ENCODE data around the gene STK33.
A peak's percentile ranks its signal among the peaks of the same experiment; 100 is the strongest.

Gene STK33

DNA sequence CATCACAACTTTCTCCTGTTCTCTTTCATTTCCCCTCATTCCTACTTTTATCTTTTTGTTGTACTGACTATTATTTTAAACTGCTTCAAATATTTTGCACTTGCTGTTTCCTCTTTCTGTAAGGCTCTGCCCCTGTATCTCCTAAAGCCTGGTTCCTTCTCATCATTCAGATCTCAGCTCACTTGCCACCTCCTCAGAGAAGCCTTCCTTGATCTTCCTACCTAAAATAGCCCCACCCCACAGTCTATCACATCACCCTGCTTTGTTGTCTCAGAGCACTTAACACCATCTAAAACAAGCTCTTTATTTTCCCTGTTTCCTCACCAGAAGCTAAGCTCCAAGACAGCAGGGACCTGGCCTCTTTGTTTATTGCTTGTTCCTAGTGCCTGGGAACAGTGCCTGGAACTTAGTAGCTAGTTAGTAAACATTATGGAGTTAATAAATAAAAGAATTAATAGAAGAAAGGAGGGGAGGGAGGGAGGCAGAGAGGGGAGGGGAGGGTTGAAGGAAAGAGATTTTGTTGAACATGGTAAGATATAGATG, 2.5 kb upstream of the STK33 start:
- TF ChIP-seq, protein P1, sequence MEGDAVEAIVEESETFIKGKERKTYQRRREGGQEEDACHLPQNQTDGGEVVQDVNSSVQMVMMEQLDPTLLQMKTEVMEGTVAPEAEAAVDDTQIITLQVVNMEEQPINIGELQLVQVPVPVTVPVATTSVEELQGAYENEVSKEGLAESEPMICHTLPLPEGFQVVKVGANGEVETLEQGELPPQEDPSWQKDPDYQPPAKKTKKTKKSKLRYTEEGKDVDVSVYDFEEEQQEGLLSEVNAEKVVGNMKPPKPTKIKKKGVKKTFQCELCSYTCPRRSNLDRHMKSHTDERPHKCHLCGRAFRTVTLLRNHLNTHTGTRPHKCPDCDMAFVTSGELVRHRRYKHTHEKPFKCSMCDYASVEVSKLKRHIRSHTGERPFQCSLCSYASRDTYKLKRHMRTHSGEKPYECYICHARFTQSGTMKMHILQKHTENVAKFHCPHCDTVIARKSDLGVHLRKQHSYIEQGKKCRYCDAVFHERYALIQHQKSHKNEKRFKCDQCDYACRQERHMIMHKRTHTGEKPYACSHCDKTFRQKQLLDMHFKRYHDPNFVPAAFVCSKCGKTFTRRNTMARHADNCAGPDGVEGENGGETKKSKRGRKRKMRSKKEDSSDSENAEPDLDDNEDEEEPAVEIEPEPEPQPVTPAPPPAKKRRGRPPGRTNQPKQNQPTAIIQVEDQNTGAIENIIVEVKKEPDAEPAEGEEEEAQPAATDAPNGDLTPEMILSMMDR (IDR thresholded peaks at IDR 0.05; ENCODE audit: low read depth, low read length), result no peak
- DNase-seq (ENCODE audit: low read depth, low spot score), result no peak
- in situ Hi-C loops (cut with HindIII; ENCODE audit: low sequenced_read_pairs), result no loop called here
- H3K4me3 ChIP-seq (ENCODE audit: low read depth, low read length), result no peak overlapping the region

DNA sequence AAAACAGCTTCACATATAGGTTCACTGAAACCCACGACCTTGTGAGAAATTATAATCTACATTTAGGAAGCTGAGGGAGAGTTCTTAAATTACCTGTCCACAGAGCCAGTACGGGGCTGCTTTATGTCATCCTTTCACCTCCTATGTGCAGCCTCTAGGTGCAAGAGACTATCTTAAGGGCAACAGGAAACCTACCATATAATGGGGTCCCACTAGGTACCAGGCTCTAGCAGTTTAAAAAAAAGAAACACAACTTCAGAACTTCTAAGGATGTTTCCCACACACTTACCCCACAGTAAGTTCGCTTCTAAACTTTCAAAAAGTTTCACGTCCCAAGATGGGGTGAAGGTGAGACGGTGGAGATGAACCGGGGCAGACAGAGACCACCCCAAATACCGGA, 573 bp downstream of the STK33 start:
- DNase-seq (ENCODE audit: low read depth, low spot score), result no peak
- TF ChIP-seq, protein P1 (IDR thresholded peaks at IDR 0.05; ENCODE audit: low read depth, low read length), result no peak
- in situ Hi-C loops (cut with HindIII; ENCODE audit: low sequenced_read_pairs), result no loop called here
- H3K4me3 ChIP-seq (ENCODE audit: low read depth, low read length), result peak overlapping the region; percentile 58

DNA sequence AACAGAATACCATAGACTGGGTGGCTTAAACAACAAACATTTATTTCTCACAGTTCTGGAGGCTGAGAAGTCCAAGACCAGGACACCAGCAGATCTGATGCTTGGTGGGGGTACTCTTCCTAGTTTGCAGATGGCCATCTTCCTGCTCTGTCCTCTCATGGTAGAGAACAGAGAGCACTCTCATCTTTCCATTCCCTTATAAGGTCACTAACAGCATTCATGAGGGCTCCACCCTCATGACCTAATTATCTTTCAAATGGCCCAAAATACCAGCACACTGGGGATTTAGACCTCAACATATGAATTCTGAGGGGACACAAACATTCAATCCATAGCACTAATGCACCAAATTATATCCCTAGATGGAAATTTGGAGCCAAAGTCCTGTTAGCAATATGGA, 6.1 kb downstream of the STK33 start:
- TF ChIP-seq, protein P1 (IDR thresholded peaks at IDR 0.05; ENCODE audit: low read depth, low read length), result no peak
- H3K4me3 ChIP-seq (ENCODE audit: low read depth, low read length), result no peak overlapping the region
- no peak for DNase-seq (ENCODE audit: low read depth, low spot score)
- in situ Hi-C loops (cut with HindIII; ENCODE audit: low sequenced_read_pairs), result no loop called here

DNA sequence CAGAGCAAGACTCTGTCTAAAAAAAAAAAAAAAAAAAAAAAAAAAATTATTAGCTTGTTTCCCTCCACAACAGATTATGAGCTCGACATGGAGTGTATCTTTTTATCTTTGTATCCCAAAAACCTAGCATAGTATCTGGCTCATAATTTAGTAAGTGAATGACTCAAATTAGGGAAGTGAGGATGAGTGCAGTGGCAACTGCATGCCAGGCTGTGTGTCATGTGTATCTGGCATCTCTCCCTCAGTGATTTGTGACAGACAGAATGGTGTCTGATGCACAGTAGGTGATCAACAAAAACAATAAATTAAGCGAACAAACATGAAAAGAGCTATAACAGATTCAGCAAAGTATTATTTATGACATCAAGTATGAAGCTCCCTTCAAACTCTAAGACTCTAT, 7.2 kb downstream of the STK33 start:
- no peak overlapping the region for H3K4me3 ChIP-seq (ENCODE audit: low read depth, low read length)
- TF ChIP-seq, protein P1 (IDR thresholded peaks at IDR 0.05; ENCODE audit: low read depth, low read length), result no peak
- in situ Hi-C loops (cut with HindIII; ENCODE audit: low sequenced_read_pairs), result no loop called here
- DNase-seq (ENCODE audit: low read depth, low spot score), result no peak

DNA sequence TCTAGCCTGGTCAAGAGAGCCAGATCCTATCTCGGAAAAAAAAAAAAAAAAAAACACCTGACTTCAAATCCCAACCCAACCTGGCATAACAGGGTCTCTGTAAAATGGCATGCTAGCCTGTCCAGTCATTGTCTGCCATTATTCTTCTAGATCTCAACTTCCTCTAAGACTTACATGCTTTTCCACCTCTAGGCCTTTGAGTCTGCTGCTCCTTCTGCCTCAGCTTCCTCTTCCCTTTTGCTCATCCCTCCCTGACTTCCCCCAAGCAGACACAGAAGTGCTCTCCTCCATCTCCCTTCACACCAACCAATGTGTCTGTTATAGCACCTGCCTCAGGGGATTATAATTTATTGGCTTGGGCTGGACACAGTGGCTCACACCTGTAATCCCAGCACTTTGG, 7.8 kb downstream of the STK33 start:
- H3K4me3 ChIP-seq (ENCODE audit: low read depth, low read length), result no peak overlapping the region
- in situ Hi-C loops (cut with HindIII; ENCODE audit: low sequenced_read_pairs), result no loop called here
- DNase-seq (ENCODE audit: low read depth, low spot score), result no peak
- TF ChIP-seq, protein P1 (IDR thresholded peaks at IDR 0.05; ENCODE audit: low read depth, low read length), result no peak

DNA sequence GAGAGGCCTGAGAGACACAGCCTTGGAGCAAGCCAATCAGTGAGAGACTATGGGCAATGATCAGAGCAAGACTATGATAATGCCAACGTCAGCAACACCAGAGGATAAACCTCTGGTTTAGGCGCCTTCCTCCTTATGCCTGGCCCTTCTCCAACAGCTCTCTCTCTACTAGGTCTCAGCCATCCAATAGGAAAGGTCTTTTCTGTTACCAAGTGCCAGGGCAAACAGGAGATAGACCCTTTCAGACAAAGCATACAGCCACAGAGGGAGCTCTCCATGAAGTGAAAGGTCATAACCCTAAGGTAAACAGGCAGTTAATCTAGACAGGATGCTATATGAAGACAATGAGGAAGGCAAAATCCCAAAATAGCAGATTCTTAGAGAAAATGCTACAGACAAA, 9.5 kb downstream of the STK33 start:
- in situ Hi-C loops (cut with HindIII; ENCODE audit: low sequenced_read_pairs), result no loop called here
- no peak overlapping the region for H3K4me3 ChIP-seq (ENCODE audit: low read depth, low read length)
- TF ChIP-seq, protein P1 (IDR thresholded peaks at IDR 0.05; ENCODE audit: low read depth, low read length), result no peak
- no peak for DNase-seq (ENCODE audit: low read depth, low spot score)

DNA sequence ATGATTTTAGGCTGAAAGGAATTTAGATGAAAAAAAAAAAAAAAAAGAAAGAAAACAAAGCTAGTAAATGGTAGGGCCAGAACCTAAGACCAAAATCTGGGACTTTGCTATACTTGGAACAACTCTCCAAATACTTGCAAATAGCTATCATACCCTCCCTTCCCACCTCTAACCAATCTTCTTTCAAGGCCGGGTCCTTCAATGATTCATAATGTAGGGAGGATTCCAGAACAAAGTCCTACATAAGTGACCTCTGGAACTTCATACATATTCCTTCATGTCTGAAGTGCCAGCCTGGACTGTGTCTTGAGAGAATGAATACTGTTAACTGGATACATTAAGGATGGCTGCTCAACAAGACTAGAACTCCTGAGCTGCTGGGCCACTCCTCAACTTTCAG, 9.9 kb downstream of the STK33 start:
- H3K4me3 ChIP-seq (ENCODE audit: low read depth, low read length), result no peak overlapping the region
- TF ChIP-seq, protein P1 (IDR thresholded peaks at IDR 0.05; ENCODE audit: low read depth, low read length), result no peak
- in situ Hi-C loops (cut with HindIII; ENCODE audit: low sequenced_read_pairs), result no loop called here
- no peak for DNase-seq (ENCODE audit: low read depth, low spot score)

Data from astrocyte of the spinal cord (primary cell).